Measurements from ENCODE around the gene POLRMT.
"Not testable (repeated sequence)": the region's sequence is repeated elsewhere in the genome, so short reads cannot be mapped to it uniquely, and the experiment has no call there.

The POLRMT gene

GRCh38 chr19:597406-598315 lies 35.7 kb downstream of the POLRMT start:
- no peak for DNase-seq (ENCODE audit: low read depth, low spot score)
- no peak overlapping the region for H3K27ac ChIP-seq

- no peak for DNase-seq (ENCODE audit: low read depth, low spot score)
- H3K27ac ChIP-seq = no peak overlapping the region
Measured at GRCh38 chr19:596263-596655, 37.1 kb downstream of the POLRMT start.

GRCh38 chr19:595326-596262 lies 37.7 kb downstream of the POLRMT start:
- no peak overlapping the region for H3K27ac ChIP-seq
- no peak for DNase-seq (ENCODE audit: low read depth, low spot score)

GRCh38 chr19:594265-594870 lies 39.0 kb downstream of the POLRMT start:
- H3K27ac ChIP-seq = no peak overlapping the region
- DNase-seq (ENCODE audit: low read depth, low spot score) = no peak

- DNase-seq (ENCODE audit: low read depth, low spot score) = no peak
Measured at GRCh38 chr19:593505-593904, 39.8 kb downstream of the POLRMT start.

DNA sequence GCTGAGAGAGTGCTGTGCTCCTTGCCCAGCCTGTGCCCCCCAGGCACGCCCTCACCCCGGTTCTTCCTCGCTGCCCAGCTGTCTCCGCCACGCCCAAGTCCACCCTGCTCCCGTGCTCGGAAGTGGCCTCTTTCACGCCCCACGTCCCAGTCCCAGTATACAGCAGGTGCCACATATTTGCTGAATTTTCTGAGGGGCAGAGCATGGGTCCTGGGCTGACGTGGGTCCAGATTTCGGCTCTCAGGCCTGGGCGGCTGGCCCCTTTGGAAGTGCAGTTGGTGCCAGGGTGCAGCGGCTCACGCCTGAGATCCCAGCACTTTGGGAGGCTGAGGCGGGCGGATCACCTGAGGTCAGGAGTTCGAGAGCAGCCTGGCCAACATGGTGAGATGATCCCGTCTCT lies 40.3 kb downstream of the POLRMT start:
- DNase-seq (ENCODE audit: low read depth, low spot score) = no peak
- H3K27ac ChIP-seq = no peak overlapping the region

More at GRCh38 chr19:593505-593904, 39.8 kb downstream of the POLRMT start:
- H3K27ac ChIP-seq = no peak overlapping the region

GRCh38 chr19:592101-592500 lies 41.2 kb downstream of the POLRMT start:
- no peak overlapping the region for H3K27ac ChIP-seq
- no peak for DNase-seq (ENCODE audit: low read depth, low spot score)

DNA sequence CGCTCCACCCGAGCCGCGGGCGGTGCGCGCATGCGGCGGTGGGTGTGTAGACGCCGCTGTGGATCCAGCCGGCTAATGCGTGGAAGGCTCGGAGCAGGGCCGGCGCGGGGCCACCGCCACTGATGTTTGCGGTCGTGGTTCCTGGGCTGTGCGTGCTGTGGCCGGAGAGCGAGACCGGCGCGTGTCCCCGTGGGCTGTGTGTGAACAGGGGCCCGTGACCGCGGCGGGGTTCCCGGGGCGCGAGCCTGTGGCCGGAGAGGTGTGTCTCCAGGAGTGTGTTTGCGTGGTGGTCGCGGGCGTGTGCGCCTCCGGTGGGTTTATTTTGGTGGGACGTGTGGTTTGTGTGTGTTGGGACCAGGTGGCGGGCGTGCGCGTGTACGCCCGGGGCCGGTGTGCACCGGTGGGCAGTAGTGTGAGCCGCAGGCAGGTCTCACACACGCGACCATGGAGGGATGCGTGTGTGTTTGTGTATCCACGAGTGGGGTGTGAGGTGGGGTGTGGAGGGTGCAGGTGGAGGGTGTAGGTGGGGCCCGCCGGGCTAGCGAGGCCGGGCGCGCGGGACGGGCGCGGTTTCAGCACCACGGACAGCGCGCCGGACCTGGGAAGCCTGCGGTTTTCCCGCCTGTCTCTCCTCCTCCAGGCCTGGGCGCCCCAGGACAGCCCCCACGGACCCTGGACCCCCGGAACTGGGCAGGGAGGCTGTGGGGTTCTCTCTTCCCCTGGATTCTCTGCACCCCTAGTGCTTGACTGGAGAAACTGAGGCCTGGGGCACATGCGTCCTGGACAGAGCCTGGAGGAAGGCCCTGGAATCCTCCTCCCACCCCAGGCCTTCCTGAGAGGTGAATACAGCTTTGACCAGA lies 42.0 kb downstream of the POLRMT start:
- no peak for DNase-seq (ENCODE audit: low read depth, low spot score)

GRCh38 chr19:590750-591098 lies 42.6 kb downstream of the POLRMT start:
- no peak for DNase-seq (ENCODE audit: low read depth, low spot score)

More for the DNA sequence above, 42.0 kb downstream of the POLRMT start:
- H3K27ac ChIP-seq = no peak overlapping the region

GRCh38 chr19:590396-590745 lies 43.0 kb downstream of the POLRMT start:
- no peak overlapping the region for H3K27ac ChIP-seq
- no peak for DNase-seq (ENCODE audit: low read depth, low spot score)

More at GRCh38 chr19:590750-591098, 42.6 kb downstream of the POLRMT start:
- no peak overlapping the region for H3K27ac ChIP-seq

DNA sequence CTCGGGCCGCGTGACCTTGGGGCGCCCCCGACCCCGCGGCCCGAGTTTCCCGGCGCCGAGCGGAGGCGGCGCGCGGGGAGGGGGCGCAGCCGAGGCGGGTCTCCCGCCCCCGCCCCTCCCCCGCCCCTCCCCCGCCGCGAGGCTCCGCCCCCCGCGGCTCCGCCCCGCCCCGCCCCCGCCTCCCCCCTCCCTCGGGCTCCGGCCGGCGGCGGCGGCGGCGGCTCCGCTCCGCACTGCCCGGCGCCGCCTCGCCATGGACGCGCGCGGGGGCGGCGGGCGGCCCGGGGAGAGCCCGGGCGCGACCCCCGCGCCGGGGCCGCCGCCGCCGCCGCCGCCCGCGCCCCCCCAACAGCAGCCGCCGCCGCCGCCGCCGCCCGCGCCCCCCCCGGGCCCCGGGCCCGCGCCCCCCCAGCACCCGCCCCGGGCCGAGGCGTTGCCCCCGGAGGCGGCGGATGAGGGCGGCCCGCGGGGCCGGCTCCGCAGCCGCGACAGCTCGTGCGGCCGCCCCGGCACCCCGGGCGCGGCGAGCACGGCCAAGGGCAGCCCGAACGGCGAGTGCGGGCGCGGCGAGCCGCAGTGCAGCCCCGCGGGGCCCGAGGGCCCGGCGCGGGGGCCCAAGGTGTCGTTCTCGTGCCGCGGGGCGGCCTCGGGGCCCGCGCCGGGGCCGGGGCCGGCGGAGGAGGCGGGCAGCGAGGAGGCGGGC lies 43.5 kb downstream of the POLRMT start, which contains the start of gene HCN2:
Gene HCN2, plus strand, starts transcription at position 189 of the 703 bp plus-strand sequence. Its CDS starts 65 bp downstream, at position 254.
- no peak for DNase-seq (ENCODE audit: low read depth, low spot score)
- no peak within 1 kb of the TSS for H3K27ac ChIP-seq

DNA sequence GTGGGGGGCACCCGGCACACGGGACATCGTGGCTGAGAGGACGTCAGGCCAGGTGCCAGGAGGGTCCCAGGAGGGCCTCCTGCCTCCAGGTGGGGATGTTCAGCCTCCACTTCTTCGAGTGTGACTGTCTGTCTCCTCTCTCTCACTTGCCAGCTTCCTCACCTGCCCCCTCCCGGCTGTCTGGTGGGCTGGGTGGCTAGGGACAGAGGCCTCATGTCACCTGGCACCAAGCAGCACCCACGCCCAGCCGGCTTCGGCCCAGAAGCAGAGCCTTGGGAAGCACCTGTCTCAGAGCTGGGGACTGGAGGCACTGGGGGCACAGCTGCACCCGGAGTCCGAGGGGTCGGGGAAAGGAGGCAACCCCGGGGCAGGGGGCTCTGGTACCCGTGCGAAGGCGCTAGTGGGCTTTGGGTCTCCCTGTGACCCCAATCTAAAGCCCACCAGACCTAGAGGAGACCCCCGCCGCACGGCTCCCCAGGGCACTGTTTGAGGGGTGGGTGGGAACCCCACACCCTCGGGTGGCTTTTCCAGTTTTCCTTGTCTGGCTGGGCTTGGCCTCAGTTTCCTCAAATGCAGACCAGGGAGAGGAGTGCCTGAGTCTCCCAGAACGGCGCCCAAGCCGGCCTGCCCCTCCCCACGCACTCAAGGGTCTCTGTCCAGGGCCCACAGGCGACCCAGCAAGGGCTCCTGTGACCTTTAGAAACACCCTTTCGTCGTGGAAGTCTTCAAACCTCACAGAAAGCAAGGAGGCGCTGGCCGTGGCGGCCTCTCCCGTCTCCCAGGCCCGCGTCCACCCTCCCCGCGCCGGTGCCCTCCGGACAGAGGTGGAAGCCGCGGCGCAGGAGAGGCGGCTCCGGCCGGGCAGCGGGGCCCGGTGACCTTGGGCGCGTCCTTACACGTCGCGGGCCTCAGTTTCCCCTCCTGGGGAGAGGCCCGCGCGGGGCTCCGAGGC lies 44.3 kb downstream of the POLRMT start:
- H3K27ac ChIP-seq = no peak overlapping the region
- no peak for DNase-seq (ENCODE audit: low read depth, low spot score)

- no peak for DNase-seq (ENCODE audit: low read depth, low spot score)
- H3K27ac ChIP-seq = no peak overlapping the region
Measured at GRCh38 chr19:588093-588740, 45.1 kb downstream of the POLRMT start.

- no peak overlapping the region for H3K27ac ChIP-seq
- DNase-seq (ENCODE audit: low read depth, low spot score) = no peak
Measured at GRCh38 chr19:585551-586110, 47.7 kb downstream of the POLRMT start.

GRCh38 chr19:585146-585545 lies 48.2 kb downstream of the POLRMT start:
- not testable (repeated sequence) for DNase-seq (ENCODE audit: low read depth, low spot score); H3K27ac ChIP-seq

GRCh38 chr19:584240-585001 lies 48.9 kb downstream of the POLRMT start:
- no peak for DNase-seq (ENCODE audit: low read depth, low spot score)
- no peak overlapping the region for H3K27ac ChIP-seq

GRCh38 chr19:583968-584239 lies 49.4 kb downstream of the POLRMT start:
- no peak for DNase-seq (ENCODE audit: low read depth, low spot score)

More at GRCh38 chr19:583968-584239, 49.4 kb downstream of the POLRMT start:
- no peak overlapping the region for H3K27ac ChIP-seq

Measured in epithelial cell of prostate (primary cell).